Measurements from ENCODE around the gene RUNX2. TPM values are rescaled to one million over a fixed set of nuclear protein-coding genes. Genes with fewer than 3 reads are reported as not detected.

The RUNX2 gene
- total RNA-seq, 2 donors from 2014 or later: 30.8 to 33.7 TPM

- Mint-ChIP-seq H3K27me3 (no peaks in the 10 kb centered on the region), H3K4me3 (peak overlapping the region; percentile 27), H3K9me3 (peaks cover 9% of the 10 kb centered on the region), H3K4me1 (peaks cover 28% of the 10 kb centered on the region), H3K36me3 (ENCODE audit: low read depth) (no peaks in the 10 kb centered on the region), H3K27ac (peak overlapping the region; percentile 72)
- no peak for ATAC-seq (replicated peaks)
These were observed 240.5 kb downstream of the RUNX2 start for GRCh38 chr6:45568626-45569025.

GRCh38 chr6:45569210-45569945, 241.2 kb downstream of the RUNX2 start:
- Mint-ChIP-seq H3K27me3 (no peaks in the 10 kb centered on the region), H3K4me3 (peak overlapping the region; percentile 27), H3K36me3 (ENCODE audit: low read depth) (no peaks in the 10 kb centered on the region), H3K9me3 (peaks cover 9% of the 10 kb centered on the region), H3K27ac (peak overlapping the region; percentile 72), H3K4me1 (peaks cover 28% of the 10 kb centered on the region)
- ATAC-seq (replicated peaks): peak; percentile 16

GRCh38 chr6:45571159-45571558, 243.0 kb downstream of the RUNX2 start:
- Mint-ChIP-seq H3K9me3 (peaks cover 5% of the 10 kb centered on the region), H3K4me3 (no peak overlapping the region), H3K27ac (peak overlapping the region; percentile 49), H3K4me1 (peaks cover 28% of the 10 kb centered on the region), H3K36me3 (ENCODE audit: low read depth) (no peaks in the 10 kb centered on the region), H3K27me3 (no peaks in the 10 kb centered on the region)
- peak; percentile 28 for ATAC-seq (replicated peaks)

- no peak for ATAC-seq (replicated peaks)
- peak overlapping the region; percentile 3 for H3K27ac Mint-ChIP-seq
- no peaks in the 10 kb centered on the region for H3K36me3 Mint-ChIP-seq (ENCODE audit: low read depth)
- no peaks in the 10 kb centered on the region for H3K27me3 Mint-ChIP-seq
- H3K4me1 Mint-ChIP-seq: peaks cover 28% of the 10 kb centered on the region
- H3K4me3 Mint-ChIP-seq: no peak overlapping the region
- no peaks in the 10 kb centered on the region for H3K9me3 Mint-ChIP-seq
These were observed 244.7 kb downstream of the RUNX2 start for GRCh38 chr6:45572833-45573232.

GRCh38 chr6:45574014-45574461, 245.9 kb downstream of the RUNX2 start:
- H3K4me1 Mint-ChIP-seq: peaks cover 23% of the 10 kb centered on the region
- no peaks in the 10 kb centered on the region for H3K36me3 Mint-ChIP-seq (ENCODE audit: low read depth)
- H3K27ac Mint-ChIP-seq: no peak overlapping the region
- H3K4me3 Mint-ChIP-seq: no peak overlapping the region
- ATAC-seq (replicated peaks): peak; percentile 67
- no peaks in the 10 kb centered on the region for H3K27me3 Mint-ChIP-seq
- H3K9me3 Mint-ChIP-seq: no peaks in the 10 kb centered on the region

GRCh38 chr6:45574885-45575284, 246.8 kb downstream of the RUNX2 start:
- ATAC-seq (replicated peaks): no peak
- Mint-ChIP-seq H3K4me1 (peaks cover 19% of the 10 kb centered on the region), H3K4me3 (no peak overlapping the region), H3K27ac (no peak overlapping the region), H3K9me3 (no peaks in the 10 kb centered on the region), H3K27me3 (no peaks in the 10 kb centered on the region), H3K36me3 (ENCODE audit: low read depth) (no peaks in the 10 kb centered on the region)

- Mint-ChIP-seq H3K36me3 (ENCODE audit: low read depth) (no peaks in the 10 kb centered on the region), H3K27me3 (no peaks in the 10 kb centered on the region), H3K27ac (no peak overlapping the region), H3K9me3 (no peaks in the 10 kb centered on the region), H3K4me1 (peaks cover 12% of the 10 kb centered on the region), H3K4me3 (no peak overlapping the region)
- no peak for ATAC-seq (replicated peaks)
These were observed 248.8 kb downstream of the RUNX2 start for GRCh38 chr6:45576648-45577624.

- H3K27ac Mint-ChIP-seq: no peak overlapping the region
- no peak for ATAC-seq (replicated peaks)
- H3K4me3 Mint-ChIP-seq: no peak overlapping the region
- no peaks in the 10 kb centered on the region for H3K27me3 Mint-ChIP-seq
- no peaks in the 10 kb centered on the region for H3K36me3 Mint-ChIP-seq (ENCODE audit: low read depth)
- H3K9me3 Mint-ChIP-seq: no peaks in the 10 kb centered on the region
- peaks cover 7% of the 10 kb centered on the region for H3K4me1 Mint-ChIP-seq
These were observed 249.8 kb downstream of the RUNX2 start for GRCh38 chr6:45577836-45578504.

GRCh38 chr6:45584127-45584526, 256.0 kb downstream of the RUNX2 start:
- H3K4me3 Mint-ChIP-seq: peak overlapping the region; percentile 45
- no peaks in the 10 kb centered on the region for H3K9me3 Mint-ChIP-seq
- H3K4me1 Mint-ChIP-seq: peaks cover 49% of the 10 kb centered on the region
- peak overlapping the region; percentile 68 for H3K27ac Mint-ChIP-seq
- peak; percentile 62 for ATAC-seq (replicated peaks)
- H3K36me3 Mint-ChIP-seq (ENCODE audit: low read depth): no peaks in the 10 kb centered on the region
- no peaks in the 10 kb centered on the region for H3K27me3 Mint-ChIP-seq

GRCh38 chr6:45586216-45587171, 258.4 kb downstream of the RUNX2 start:
- Mint-ChIP-seq H3K9me3 (no peaks in the 10 kb centered on the region), H3K36me3 (ENCODE audit: low read depth) (no peaks in the 10 kb centered on the region), H3K27me3 (no peaks in the 10 kb centered on the region), H3K4me1 (peaks cover 70% of the 10 kb centered on the region), H3K27ac (peak overlapping the region; percentile 75), H3K4me3 (peak overlapping the region; percentile 70)
- ATAC-seq (replicated peaks): peak; percentile 52

- Mint-ChIP-seq H3K27me3 (no peaks in the 10 kb centered on the region), H3K9me3 (no peaks in the 10 kb centered on the region), H3K36me3 (ENCODE audit: low read depth) (no peaks in the 10 kb centered on the region), H3K4me1 (peaks cover 76% of the 10 kb centered on the region), H3K4me3 (peak overlapping the region; percentile 70), H3K27ac (peak overlapping the region; percentile 75)
- ATAC-seq (replicated peaks): peak; percentile 20
These were observed 259.3 kb downstream of the RUNX2 start for GRCh38 chr6:45587229-45588060.

- Mint-ChIP-seq H3K4me3 (peak overlapping the region; percentile 46), H3K27ac (peak overlapping the region; percentile 81), H3K4me1 (peaks cover 79% of the 10 kb centered on the region), H3K9me3 (peaks cover 3% of the 10 kb centered on the region), H3K36me3 (ENCODE audit: low read depth) (no peaks in the 10 kb centered on the region), H3K27me3 (no peaks in the 10 kb centered on the region)
- no peak for ATAC-seq (replicated peaks)
These were observed 261.2 kb downstream of the RUNX2 start for GRCh38 chr6:45589367-45589766.

GRCh38 chr6:45590226-45590625, 262.1 kb downstream of the RUNX2 start:
- Mint-ChIP-seq H3K27me3 (no peaks in the 10 kb centered on the region), H3K4me1 (peaks cover 79% of the 10 kb centered on the region), H3K9me3 (peaks cover 3% of the 10 kb centered on the region), H3K4me3 (peak overlapping the region; percentile 46), H3K27ac (peak overlapping the region; percentile 81), H3K36me3 (ENCODE audit: low read depth) (no peaks in the 10 kb centered on the region)
- peak; percentile 50 for ATAC-seq (replicated peaks)
